A673 (cell line): ENCODE measurements around the gene TMEM121B.

Experiments
- CTCF ChIP-seq: fragments of 300-800, 200-600 bp; sonication (generic); conservative IDR thresholded peaks from 2 replicates; pipeline ENCODE4 v1.5.1; 2017; ENCODE audit warnings: low read depth, mild to moderate bottlenecking, antibody characterized with exemption, low read length, moderate library complexity, mixed read lengths
- EZH2 ChIP-seq: fragments of 200-600 bp; sonication (generic); IDR thresholded peaks from 2 replicates; pipeline ENCODE4 v1.6.1; 2017; ENCODE audit warnings: borderline replicate concordance, low read depth, mild to moderate bottlenecking, mixed read lengths, antibody characterized with exemption, low read length; ENCODE audit not compliant: poor library complexity, severe bottlenecking

- TF ChIP-seq CTCF (no peak), EZH2 (no peak)
Measured at GRCh38 chr22:17090550-17090949, 30.6 kb downstream of the TMEM121B start.
